Measurements from ENCODE around the gene TIMM10B. TPM values are rescaled to one million over a fixed set of nuclear protein-coding genes. Genes with fewer than 3 reads are reported as not detected.

TIMM10B gene
- total RNA-seq, 1 experiment from 2014 or later, result 53.1 TPM

- ChIA-PET POLR2A (interaction anchor here (0.7 to 1.3 kb wide), 2 partner anchors 24 to 65 kb away, joined by 3 to 5 read pairs; no protein-coding TSS in a partner anchor), CTCF (interaction anchor here (0.5 to 8.4 kb wide), 11 partner anchors 9 to 69 kb away, joined by 4 to 190 read pairs (median 6); partner anchors contain the start of genes APBB1, ARFIP2, SMPD1 and TIMM10B)
- Histone ChIP-seq H3K27me3 (replicated peaks; ENCODE audit: control insufficient read depth, insufficient read depth, low read length) (no peaks in the 10 kb centered on the region), H3K9me3 (no peaks in the 10 kb centered on the region), H3K4me1 (peaks cover 29% of the 10 kb centered on the region), H3K4me3 (ENCODE audit: low read depth, low read length) (no peak overlapping the region), H3K36me3 (ENCODE audit: control insufficient read depth, insufficient read depth, low read length) (no peaks in the 10 kb centered on the region; the same call in 1 of the 2 replicates)
- no peak overlapping the region for H3K4me3 Mint-ChIP-seq (ENCODE audit: unreplicated experiment)
- intact Hi-C loops (cut with micrococcal nuclease; ENCODE audit: unreplicated experiment), result loop anchor here (1.0 kb wide), 3 partner anchors 46 to 64 kb away; no protein-coding TSS in a partner anchor
- H3K27me3 Mint-ChIP-seq (ENCODE audit: insufficient read depth, unreplicated experiment), result no peaks in the 10 kb centered on the region
- no peaks in the 10 kb centered on the region for H3K9me3 Mint-ChIP-seq (ENCODE audit: unreplicated experiment)
- no peaks in the 10 kb centered on the region for H3K36me3 Mint-ChIP-seq (ENCODE audit: insufficient read depth, unreplicated experiment)
- peaks cover 7% of the 10 kb centered on the region for H3K4me1 Mint-ChIP-seq (ENCODE audit: low read depth, unreplicated experiment)
- H3K27ac Mint-ChIP-seq (ENCODE audit: unreplicated experiment), result no peak overlapping the region
- DNase-seq, result peak; percentile 66 to 68
- BruUV-seq (replicated peaks), result no TSS peak
- peak; percentile 79 to 85 for TF ChIP-seq CTCF (IDR thresholded peaks at IDR 0.05; ENCODE audit: insufficient read depth in 1 of 2, low read depth in 1 of 2, low read length in 1 of 2, severe bottlenecking in 1 of 2, unreplicated experiment in 1 of 2)
These were observed 37.9 kb upstream of the TIMM10B start for GRCh38 chr11:6443269-6444003.

GRCh38 chr11:6448574-6448973, 32.7 kb upstream of the TIMM10B start:
- H3K36me3 ChIP-seq (ENCODE audit: control insufficient read depth, insufficient read depth, low read length), result peaks cover 1% of the 10 kb centered on the region; the same call in 1 of the 2 replicates
- H3K27me3 ChIP-seq (replicated peaks; ENCODE audit: control insufficient read depth, insufficient read depth, low read length), result no peaks in the 10 kb centered on the region
- POLR2A ChIA-PET, result no interaction called here
- no peak for DNase-seq
- H3K9me3 ChIP-seq, result no peaks in the 10 kb centered on the region
- TF ChIP-seq CTCF (IDR thresholded peaks at IDR 0.05; ENCODE audit: insufficient read depth in 1 of 2, low read depth in 1 of 2, low read length in 1 of 2, severe bottlenecking in 1 of 2, unreplicated experiment in 1 of 2), result no peak
- H3K4me1 ChIP-seq, result no peaks in the 10 kb centered on the region
- H3K27ac Mint-ChIP-seq (ENCODE audit: unreplicated experiment), result no peak overlapping the region
- no TSS peak for BruUV-seq (replicated peaks)
- H3K9me3 Mint-ChIP-seq (ENCODE audit: unreplicated experiment), result no peaks in the 10 kb centered on the region
- H3K27me3 Mint-ChIP-seq (ENCODE audit: insufficient read depth, unreplicated experiment), result no peaks in the 10 kb centered on the region
- H3K4me3 Mint-ChIP-seq (ENCODE audit: unreplicated experiment), result no peak overlapping the region
- intact Hi-C loops (cut with micrococcal nuclease; ENCODE audit: unreplicated experiment), result no loop called here
- H3K4me1 Mint-ChIP-seq (ENCODE audit: low read depth, unreplicated experiment), result peaks cover 7% of the 10 kb centered on the region
- H3K36me3 Mint-ChIP-seq (ENCODE audit: insufficient read depth, unreplicated experiment), result no peaks in the 10 kb centered on the region
- H3K4me3 ChIP-seq (ENCODE audit: low read depth, low read length), result no peak overlapping the region
- CTCF ChIA-PET, result no interaction called here

- no peaks in the 10 kb centered on the region for H3K9me3 ChIP-seq
- no peak for TF ChIP-seq CTCF (IDR thresholded peaks at IDR 0.05; ENCODE audit: insufficient read depth in 1 of 2, low read depth in 1 of 2, low read length in 1 of 2, severe bottlenecking in 1 of 2, unreplicated experiment in 1 of 2)
- Mint-ChIP-seq H3K27ac (ENCODE audit: unreplicated experiment) (no peak overlapping the region), H3K27me3 (ENCODE audit: insufficient read depth, unreplicated experiment) (no peaks in the 10 kb centered on the region), H3K9me3 (ENCODE audit: unreplicated experiment) (no peaks in the 10 kb centered on the region), H3K4me3 (ENCODE audit: unreplicated experiment) (no peak overlapping the region), H3K4me1 (ENCODE audit: low read depth, unreplicated experiment) (no peaks in the 10 kb centered on the region), H3K36me3 (ENCODE audit: insufficient read depth, unreplicated experiment) (peaks cover 5% of the 10 kb centered on the region)
- no peak overlapping the region for H3K4me3 ChIP-seq (ENCODE audit: low read depth, low read length)
- H3K36me3 ChIP-seq (ENCODE audit: control insufficient read depth, insufficient read depth, low read length), result peaks cover 4% of the 10 kb centered on the region
- DNase-seq, result no peak
- BruUV-seq (replicated peaks), result no TSS peak
- H3K4me1 ChIP-seq, result no peaks in the 10 kb centered on the region; the same call in 1 of the 2 replicates
- no peaks in the 10 kb centered on the region for H3K27me3 ChIP-seq (replicated peaks; ENCODE audit: control insufficient read depth, insufficient read depth, low read length)
- CTCF ChIA-PET, result interaction anchor here (1.1 kb wide), 1 partner anchor 9 kb away, joined by 4 read pairs; no protein-coding TSS in a partner anchor
- intact Hi-C loops (cut with micrococcal nuclease; ENCODE audit: unreplicated experiment), result no loop called here
- POLR2A ChIA-PET, result no interaction called here
These were observed 29.1 kb upstream of the TIMM10B start for GRCh38 chr11:6452219-6452618.
